Dedifferentiated amniotic fluid mesenchymal stem cell (primary cell): ENCODE measurements around the gene UTS2R.
"Not testable (repeated sequence)": the region's sequence is repeated elsewhere in the genome, so short reads cannot be mapped to it uniquely, and the experiment has no call there.

Experiments used
- DNase-seq: peaks from one replicate; pipeline ENCODE4 v3.0.0-alpha.2; 2016; ENCODE audit errors: extremely low spot score

UTS2R gene

DNA sequence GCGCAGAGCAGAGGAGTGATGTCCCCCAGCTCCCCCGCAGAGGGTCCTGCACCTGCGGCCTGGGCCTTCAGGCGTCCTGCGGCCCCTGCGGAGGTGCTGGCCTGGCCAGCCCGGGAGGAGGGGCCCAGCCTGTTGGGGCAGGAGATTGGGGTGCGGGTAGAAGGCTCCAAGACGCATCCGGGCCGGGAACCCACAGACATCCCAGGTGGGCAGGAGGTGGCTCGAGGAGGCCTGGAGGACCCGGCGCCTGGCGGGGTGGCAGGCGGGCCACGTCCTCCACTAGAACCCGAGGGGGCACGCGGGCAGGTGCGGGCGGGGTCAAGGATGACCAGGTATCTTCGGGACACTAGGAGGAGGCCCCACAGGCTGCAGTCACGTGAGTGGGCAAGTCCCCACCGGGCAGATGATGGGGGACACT lies 37.4 kb upstream of the UTS2R start:
- no peak for DNase-seq

DNA sequence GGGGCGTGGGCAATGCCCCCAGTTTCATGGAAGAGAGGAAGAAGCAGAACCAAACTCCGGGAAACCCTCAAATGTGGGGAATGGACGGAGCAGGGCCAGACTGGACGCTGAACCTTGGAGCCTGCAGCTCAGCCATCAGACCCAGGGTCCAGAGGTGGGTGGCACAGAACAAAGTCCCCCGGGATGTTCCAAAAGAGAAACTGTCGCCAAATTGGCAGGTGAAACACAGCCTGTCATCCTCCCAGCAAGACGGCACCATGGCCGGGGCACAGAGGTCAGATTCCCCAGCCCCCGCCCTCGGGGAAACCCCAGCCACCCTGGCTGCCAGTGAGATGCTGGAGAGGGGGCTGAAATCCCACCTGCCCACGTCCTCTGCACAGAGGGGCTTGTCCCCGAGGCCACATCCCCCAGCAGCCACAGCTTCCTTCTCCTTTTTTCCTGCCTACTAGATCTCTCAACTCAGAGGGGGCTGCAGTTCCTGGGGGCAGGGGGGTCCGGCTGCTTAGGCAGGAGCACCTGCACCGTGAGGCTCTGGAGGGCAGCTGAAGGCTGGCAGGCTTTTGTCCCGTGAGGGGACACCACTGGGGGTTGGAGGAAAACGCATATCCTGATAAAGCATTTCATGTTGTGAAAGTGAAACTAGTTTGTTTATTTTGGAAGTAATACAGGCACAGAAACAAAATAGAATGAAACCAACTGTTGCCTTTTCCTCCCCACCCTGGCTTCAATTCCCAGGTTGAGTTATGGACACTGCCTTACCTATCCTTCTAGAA lies 36.8 kb upstream of the UTS2R start:
- peak; percentile 15 for DNase-seq

DNA sequence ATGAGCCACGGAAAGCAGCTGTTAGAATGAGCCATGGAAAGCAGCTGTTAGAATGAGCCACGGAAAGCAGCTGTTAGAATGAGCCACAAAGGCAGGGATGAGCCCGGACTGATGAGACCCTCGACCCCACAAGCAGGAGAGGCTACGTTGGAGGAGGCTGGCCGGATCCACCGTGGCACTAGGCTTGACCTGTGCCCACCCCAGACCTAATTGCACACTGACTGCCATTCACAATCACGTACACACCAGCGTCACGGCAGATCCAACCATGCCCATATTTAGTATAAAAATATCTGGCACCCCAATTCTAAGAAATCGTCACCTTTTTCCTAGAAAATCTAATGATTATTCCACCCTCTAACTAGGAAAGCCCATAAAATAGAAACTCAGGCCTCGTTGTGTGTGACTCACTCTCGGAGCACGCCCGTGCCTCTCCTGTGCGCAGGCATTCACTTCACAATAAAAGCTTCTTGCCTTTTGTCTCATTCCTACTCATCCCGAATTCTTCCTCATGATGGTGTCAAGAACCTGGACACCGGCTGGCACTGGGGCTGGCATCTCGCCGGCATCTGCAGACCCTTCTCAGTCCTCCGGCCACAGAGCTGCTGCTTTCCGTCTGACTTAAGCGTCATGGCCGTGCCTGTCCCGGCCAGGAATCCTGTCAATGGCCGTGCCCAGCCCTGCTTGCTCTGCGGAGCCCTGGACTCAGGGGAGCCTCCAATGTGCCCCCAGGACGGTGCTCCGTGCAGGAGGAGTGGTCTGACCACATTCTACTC lies 32.5 kb upstream of the UTS2R start:
- DNase-seq, result peak; percentile 38

DNA sequence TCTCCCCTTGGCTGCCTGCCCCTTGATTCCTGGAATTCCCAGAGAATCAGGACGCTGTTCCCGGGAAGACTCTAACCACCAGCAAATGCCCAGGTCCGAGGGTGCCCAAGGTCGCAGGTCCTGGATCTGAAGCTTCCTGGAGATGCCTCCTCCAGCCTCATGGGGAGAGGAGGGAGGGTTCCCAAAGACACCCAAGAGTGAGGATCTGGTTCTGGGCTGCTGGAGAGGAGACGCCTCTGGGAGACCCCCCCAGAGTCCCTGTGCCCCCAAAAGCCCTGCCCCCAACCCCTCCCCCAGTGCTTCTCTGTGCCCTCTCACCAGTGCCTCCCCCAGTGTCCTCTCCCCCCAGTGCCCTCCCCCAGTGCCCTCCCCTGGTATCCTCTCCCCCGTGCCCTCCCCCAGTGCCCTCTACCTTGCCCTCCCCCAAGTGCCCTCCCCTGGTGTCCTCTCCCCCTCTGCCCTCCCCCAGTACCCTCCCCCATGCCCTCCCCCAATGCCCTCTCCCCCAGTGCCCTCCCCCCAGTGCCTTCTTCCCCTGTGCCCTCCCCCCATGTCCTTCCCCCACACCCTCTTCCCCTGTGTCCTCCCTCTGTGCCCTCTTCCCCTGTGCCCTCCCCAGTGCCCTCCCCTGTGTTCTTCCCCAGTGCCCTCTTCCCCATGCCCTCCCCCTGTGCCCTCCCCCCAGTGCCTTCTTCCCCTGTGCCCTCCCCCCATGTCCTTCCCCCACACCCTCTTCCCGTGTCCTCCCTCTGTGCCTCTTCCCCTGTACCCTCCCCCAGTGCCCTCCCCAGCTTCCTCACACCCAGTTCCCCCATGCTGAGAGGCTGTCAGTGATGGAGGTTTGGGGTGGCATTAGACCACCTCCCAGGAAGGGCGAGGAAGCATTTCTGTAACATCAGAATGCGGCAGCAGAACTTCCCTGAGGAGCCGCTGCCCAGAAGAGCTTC lies 31.7 kb upstream of the UTS2R start:
- DNase-seq, result no peak

DNA sequence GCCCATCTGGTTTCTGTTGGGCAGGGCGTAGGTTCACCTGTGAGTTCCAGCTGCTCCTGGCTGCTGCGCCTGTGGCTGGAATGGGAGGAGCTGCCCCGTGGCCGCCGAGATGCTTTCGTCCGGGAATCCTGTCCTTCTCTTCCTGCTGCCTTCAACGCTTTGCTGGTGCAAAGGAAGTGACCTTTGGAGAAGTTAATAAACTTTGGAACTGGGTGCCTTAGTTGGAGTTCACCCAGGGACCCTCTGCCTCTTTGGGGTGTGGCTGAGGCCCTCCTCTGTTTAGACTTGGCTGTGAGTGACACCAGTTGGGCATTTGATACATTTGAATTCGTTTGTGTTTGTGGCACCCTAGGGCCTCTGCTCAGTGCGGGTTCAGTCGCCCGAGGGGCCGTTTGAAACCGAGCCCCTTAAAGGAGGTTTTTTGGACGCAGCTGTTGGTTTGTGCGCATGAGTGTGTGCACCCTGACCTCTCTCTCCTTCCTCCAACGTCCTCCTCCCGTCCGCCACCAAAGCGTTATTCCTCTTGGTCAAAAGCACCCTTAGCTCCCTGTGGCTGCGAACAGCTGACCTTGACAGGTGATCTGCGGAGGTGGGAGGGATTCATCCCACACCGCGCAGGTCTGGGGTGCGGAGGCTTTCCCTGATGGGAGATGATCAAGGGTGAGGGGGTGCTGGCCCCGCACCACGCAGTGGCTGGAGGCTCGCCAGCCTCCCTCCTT lies 29.0 kb upstream of the UTS2R start:
- no peak for DNase-seq

DNA sequence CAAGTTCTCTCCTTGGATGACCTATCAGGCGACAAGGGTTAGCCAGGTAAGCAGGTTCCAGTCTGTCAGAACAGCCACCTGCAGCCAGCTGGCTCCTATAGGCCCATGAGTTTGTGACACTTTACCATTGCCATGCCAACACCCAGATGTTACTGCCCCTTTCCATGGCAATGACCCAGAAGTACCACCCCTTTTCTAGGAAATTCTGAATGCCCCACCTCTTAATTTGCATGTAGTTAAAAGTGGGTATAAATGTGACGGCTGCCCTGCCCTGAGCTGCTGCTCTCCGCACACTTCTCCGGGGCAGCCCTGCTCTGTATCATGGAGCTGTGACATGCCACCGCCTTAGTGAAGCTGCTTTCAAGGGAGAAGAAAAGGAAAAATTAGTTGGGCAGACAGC lies 28.0 kb upstream of the UTS2R start:
- DNase-seq, result no peak

DNA sequence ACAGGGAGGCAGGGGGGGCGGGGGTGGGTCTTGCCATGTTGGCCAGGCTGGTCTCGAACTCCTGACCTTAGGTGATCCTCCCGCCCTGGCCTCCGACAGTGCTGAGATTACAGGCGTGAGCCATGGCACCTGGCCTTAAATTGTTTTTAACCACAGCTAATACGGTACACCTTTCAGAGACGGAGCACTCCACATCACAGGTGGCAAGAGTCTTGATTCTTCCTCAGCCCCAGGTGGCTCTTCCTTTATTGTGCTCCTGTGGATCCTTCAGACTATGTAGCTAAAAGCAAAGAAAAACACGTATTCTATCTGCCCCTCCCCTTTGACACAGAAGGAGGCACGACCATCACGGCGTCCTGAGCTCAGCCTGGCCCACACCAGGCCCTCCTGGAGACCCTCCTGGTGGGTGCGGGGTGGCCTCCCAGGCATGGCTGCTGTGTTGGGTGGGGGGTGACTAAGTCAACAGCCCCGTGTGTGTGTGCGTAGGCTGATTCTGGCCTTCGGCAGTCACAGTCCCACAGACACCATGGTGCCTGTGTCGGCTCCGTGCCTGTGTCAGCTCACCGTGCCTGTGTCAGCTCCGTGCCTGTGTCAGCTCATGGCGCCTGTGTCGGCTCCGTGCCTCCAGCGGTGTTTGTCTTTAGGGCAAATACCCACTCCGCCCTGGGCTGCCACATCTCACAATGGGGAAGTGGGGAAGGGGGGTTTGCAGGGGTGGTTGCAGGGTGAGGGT lies 27.2 kb upstream of the UTS2R start:
- DNase-seq, result no peak

DNA sequence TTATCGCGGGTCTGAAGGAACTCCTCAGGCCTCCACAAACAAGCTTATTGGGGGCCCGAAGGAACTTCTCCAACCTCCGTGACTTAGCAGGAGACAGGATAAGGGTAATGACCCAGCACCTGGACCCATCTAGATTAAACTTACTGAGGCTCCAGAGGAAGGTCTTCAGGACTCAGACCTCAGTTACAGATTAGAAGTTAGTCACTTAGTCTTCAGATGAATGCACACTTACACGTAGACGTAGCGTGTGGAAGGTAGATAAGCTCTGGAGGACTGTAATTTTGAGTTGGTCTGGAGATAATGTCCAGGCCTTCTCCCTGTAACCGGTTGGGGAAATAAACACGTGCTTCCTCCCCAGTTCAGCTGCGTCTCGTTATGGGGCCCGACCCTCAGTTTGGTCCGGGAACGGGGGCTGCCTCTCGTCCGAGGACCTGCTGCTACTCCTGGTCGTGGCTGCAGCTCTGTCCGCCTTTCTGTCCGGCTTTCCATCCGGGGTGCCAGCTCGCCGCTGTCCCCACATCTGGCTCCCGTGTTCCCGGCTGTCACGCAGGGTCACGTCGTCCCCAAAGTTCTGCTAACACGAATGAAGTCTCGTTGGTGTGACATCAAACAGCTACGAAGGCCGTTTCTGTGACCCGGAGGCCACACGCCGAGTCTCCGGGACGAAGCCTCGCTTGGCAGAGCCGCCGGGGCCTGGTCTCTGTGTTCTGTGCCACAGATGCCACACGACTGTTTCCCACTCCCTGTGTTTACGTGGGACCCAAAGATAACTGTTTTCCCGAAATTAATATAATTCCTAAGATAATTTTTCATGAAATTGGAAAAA lies 26.2 kb upstream of the UTS2R start:
- no peak for DNase-seq

DNA sequence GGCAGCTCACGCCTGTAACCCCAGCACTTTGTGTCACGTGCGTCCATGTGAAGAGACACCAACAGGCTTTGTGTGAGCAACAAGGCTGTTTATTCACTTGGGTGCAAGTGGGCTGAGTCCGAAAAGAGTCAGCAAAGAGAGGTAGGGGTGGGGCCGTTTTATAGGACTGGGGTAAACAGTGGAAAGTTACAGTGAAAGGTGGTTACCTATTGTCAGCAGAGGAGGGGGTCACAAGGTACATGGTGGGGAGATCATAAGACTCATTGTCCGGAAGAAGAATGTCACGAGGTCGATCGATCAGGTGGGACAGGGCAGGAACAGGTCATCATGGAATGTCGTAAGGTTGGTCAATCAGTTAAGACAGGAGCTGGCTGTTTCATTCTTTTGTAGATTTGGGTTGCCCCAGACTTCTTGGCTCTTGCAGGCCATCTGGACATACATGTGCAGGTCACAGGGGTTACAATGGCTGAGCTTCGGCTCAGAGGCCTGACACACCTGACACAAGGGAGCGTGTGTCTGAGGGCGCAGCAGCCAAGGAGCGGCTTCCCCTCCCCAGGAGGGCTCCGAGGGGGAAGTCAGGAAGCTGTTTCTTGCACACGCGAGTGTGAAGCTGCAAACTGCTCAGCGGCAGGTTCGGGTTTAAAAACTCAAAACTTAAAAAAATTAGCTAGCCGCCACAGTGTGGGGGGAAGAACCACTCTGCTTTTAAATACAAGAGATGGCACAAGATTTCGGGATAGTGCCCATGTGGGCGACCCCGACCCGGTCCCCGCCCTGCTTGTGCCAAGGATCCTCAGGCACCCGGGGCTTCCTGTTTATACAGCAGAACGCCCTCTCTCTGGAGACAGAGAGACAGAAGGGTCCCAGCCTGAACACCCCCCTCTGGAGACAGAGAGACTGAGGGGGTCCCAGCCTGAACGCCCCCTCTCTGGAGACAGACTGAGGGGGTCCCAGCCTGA lies 24.9 kb upstream of the UTS2R start:
- DNase-seq, result no peak

DNA sequence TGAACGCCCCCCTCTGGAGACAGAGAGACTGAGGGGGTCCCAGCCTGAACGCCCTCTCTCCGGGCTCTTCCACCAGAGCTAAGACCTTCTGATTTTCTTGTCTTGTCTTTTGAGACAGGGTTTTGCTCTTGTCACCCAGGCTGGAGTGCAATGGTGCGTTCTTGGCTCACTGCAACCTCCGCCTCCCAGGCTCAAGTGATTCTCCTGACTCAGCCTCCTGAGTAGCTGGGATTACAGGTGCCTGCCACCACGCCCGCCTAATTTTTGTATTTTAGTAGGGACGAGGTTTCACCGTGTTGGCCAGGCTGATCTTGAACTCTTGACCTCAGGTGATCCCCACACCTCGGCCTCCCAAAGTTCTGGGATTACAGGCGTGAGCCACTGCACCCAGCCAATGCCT lies 23.6 kb upstream of the UTS2R start:
- not testable (repeated sequence) for DNase-seq

DNA sequence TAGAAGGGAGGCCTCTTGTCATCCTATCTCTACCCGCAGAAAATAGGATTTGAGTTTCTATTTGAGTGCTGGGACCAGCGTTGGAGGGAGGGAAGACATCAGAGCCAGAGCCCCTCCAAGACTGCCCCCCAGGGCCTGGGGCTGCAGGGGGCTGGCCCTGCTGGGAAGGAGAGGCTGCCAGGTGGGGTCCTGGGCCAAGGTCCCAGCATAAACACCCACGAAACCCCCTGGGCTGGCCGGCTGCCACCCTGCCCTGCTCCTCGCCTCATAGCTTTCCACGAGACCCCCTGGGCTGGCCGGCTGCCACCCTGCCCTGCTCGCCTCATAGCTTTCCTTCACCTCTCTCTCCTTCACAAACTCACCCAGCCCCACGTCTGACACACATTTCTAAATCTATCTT lies 23.1 kb upstream of the UTS2R start:
- no peak for DNase-seq

DNA sequence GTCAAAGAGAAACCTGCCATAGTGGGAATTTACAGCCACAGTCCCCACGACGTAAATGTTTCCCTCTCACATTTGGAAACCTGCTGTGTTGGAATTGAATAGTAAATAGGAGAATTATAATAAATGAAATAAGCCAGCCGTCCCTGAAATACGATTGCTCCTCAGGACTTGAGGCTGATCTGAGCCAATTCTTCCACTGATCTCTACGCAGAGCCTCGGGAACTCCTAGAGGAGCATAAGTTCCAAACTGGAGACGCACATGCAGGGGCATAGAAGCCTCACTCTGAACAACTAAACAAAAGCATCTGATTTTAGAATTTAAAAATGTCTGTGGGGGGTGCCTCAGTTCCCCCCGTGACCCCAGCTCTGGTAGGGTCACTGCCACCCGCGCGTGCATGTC lies 22.7 kb upstream of the UTS2R start:
- DNase-seq, result no peak

DNA sequence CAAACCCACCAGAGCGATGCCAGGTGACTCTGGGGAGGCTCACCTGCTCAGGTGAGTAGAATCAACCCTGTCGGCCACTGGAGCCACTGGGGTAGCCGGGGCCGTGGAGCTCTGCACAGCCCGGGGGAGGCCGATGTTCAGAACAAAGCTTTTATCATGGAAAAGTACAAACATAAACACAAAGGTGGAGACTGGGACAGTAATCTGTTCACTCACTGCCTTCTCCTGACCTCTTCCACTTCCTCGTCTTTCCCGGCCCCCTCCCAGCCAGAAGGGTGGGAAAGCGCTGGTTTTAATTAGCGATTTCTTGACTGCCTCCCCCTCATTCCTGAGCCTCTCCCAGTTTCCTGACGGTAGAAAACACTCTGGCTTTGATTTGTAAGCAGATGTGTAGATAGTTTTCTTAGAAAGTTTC lies 22.3 kb upstream of the UTS2R start:
- peak; percentile 19 for DNase-seq

DNA sequence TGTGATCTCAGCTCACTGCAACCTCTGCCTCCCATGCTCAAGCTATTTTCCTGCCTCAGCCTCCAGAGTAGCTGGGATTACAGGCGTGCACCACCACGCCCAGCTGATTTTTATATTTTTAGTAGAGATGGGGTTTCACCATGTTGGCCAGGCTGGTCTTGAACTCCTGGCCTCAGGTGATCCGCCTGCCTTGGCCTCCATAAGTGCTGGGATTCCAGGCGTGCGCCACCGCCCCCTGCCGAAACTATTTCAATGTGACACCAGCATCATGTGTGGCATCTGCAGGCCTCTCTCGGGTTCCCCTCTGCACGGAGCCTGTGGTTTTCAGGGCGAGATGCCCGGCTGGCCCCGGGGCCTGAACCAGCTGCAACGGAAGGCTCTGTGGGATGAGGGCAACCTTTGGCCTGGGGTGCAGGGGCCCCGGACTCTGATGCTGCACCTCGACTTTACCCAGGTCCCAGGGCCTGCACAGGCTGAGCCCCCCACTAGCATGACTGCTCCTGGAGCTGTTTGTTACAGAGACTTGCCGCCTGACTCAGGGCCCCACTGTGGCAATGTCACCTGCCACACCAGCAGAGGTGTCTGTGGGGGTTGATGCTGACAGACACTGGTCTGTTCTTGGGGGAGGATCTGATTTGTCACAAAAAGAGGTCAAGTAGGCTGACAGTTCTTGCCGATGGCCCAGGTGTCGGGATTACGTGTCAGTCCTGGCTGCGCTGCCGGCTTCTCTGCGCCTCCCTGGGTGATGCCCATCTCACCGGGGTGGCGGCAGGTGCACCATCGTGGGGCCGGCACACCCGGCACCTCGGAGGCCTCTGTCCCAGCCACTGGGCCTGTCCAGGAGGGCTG lies 21.2 kb upstream of the UTS2R start:
- DNase-seq, result no peak

DNA sequence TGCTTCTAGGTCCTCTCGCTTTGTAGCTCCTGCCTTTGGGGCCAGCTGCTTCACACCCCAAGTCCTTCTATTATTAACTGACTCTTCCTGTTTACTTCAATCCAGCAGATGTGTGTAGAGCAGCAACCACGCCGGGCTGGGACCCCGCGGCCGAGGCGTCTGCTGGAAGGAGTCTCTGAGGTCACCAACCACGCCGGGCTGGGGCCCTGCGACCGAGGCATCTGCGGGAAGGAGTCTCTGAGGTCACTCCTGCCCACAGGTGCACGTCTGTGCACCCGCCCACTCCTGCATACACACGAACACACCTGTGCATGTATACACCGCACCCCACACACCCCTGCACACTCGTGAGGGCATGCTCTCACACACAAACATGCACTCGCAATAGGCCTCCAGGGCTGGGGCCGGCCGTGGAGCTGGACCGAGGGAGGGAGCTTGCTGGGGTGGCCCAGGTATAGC lies 20.3 kb upstream of the UTS2R start:
- DNase-seq, result no peak

DNA sequence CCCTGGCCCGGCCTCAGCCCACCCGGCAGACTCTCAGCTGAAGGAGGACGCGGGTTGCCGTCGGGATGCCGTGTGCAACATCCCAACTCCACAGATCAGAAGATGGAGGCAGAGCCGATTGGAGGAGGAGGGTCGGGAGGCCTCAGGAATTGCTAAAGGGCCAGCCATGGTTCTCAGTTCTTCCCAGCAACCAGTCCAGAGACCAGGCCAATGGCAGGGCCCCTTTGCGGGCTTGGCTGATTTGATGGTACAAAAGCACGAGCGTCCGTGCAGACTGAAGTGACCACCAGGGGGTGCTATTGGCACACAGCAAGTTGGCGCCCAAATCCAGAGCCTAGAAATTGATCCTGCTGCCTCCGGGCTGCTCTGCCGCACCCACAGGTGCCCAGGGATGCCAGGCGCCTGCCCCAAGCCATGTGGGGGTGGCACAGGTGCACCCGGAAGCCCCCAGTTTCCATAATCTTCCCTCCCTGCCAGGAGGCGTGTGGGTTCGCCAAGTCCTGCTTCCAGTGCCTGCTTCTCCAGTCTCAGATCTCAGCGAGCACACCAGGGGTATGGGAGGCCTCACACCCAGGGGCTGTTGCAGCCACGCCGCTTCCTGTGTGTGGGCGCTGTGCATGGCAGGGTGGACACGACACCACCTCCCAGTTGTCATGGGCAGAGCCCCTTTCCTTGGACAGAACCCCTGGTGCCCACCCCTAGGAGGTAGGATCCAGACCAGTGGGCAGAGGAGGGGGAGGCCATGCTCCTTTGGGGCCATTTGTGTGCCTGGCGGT lies 19.7 kb upstream of the UTS2R start:
- peak; percentile 88 for DNase-seq

DNA sequence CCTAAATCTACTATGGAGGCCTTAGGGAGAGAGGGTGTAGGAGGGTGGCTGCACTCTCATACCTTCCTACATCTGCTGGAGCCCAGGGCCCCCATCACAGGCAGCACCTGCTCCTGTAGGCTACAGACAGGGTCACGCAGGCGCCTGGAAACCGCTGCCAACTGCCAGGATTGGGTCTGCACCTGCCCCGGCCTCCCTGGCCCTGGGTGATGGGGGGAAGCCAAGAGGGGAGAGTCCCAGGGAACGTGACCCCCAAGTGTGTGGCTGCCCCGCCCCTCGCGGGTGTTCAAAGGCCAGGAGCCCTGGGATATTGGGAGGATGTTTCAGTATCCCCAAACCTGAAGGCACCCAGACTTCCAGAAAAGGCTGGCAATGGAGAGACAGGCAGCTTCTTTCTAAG lies 18.1 kb upstream of the UTS2R start:
- DNase-seq, result no peak
